GM19397 (cell line): ENCODE results near the gene HDDC3.
A peak's percentile ranks its signal among the peaks of the same experiment; 100 is the strongest.
"Not testable (repeated sequence)": the region's sequence is repeated elsewhere in the genome, so short reads cannot be mapped to it uniquely, and the experiment has no call there.

Source experiments
- ATAC-seq: cut with Tn5 transposase; IDR thresholded peaks from one replicate; pipeline ENCODE4 v1.9.1; 2021; ENCODE audit warnings: mild to moderate bottlenecking, moderate library complexity; ENCODE audit not compliant: unreplicated experiment

HDDC3 gene

DNA sequence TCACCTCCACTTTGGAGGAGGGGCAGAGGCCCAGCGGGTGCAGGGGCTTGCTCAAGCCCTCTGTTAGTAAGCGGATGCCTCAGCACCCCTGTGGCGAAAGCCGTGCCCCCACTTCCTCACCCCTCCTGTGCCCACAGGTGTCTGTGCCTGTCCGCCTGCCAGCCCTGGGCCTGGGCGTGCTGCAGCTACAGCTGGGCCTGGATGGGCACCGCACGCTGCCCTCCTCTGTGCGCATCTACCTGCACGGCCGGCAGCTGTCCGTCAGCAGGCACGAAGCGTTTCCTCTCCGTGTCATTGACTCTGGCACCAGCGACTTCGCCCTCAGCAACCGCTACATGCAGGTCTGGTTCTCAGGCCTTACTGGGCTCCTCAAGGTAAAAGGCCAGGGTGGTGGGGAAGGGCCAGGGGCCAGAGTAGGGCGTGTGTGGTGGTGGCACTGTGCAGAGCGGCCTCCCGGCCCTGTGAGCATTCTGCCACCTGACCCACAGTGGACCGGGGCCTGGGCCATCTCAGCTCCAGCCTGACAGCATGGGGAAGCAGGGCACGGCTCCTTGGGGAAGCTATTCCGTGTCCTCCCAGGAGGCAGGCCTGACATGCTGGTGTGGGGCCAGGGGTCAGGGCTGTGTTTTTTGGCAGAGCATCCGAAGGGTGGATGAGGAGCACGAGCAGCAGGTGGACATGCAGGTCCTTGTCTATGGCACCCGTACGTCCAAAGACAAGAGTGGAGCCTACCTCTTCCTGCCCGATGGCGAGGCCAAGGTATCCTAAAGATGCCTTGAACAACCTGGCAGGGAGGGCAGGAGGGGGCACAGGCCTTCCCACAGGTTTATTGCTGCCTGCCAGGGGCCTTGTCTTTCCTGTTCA lies 20.2 kb downstream of the HDDC3 start:
- no peak for ATAC-seq

DNA sequence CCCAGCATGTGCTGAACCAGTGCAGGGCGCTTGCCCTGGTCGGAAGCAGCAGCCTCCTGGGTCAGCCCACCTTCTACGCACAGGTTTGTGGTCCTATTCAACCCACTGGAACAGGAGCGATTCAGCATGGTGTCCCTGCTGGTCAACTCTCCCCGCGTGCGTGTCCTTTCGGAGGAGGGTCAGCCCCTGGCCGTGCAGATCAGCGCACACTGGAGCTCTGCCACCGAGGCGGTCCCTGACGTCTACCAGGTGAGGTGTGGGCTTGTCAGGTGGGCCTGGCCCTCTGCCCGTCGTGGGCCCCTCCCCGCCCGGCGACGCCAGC lies 21.1 kb downstream of the HDDC3 start:
- no peak for ATAC-seq

DNA sequence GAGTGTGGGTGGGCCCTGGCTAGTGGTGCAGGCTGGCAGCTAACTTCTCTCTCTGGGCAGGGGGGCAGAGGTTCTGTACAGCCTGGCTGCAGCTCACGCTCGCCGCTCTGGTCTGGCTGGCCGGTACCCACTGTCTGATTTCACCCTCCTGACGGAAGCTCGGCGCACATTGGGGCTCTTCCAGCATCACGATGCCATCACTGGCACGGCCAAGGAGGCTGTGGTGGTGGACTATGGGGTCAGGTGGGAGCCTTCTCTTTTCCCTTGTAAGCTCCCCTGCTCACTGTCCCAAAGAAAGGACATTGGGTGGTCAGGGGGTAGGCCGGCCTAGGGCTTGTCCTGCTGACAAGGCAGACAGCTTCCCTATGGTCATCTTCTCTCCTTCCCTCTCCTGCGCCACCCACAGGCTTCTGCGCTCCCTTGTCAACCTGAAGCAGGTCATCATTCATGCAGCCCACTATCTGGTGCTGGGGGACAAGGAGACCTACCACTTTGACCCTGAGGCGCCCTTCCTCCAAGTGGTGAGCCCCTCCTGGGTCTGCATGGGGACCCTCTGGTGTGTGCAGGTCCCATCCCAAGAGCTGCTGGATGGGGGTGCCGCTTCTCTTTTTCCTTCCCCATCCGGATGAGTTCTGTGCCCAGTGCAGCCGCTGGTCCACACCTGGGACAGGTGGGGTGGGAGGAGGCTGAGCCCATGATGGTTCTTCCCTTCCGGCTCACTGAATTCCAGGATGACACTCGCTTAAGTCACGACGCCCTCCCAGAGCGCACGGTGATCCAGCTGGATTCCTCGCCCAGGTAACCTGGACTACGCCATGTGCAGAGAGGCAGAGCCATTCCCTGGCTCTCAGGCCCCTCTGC lies 21.7 kb downstream of the HDDC3 start:
- ATAC-seq = no peak

DNA sequence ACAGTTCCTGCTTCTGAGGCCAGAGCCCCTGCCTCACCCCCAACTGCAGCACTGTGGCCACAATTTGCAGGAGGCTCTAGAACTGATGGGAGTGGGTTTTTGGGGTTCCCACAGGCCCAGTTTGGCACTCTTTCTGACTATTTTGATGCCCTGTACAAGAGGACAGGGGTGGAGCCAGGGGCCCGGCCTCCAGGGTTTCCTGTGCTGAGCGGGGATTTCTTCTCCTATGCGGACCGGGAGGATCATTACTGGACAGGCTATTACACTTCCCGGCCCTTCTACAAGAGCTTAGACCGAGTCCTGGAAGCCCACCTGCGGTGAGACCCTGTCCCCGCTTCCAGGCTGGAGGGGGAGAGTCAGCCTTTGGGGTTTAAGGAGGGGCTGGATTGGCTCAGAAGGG lies 22.4 kb downstream of the HDDC3 start:
- ATAC-seq = no peak

DNA sequence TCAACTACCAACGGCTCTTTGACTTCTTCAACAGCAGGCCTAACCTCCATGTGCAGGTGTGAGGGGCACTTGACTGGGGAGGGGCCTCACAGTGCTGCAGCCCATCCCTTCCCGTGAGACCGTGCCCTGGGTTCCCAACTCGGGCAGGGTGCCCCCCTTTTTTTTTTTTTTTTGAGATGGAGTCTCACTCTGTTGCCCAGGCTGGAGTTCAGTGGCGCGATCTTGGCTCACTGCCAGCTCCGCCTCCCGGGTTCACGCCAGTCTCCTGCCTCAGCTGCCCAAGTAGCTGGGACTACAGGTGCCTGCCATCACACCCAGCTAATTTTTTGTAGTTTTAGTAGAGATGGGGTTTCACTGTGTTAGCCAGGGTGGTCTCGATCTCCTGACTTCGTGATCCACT lies 22.9 kb downstream of the HDDC3 start:
- not testable (repeated sequence) for ATAC-seq

DNA sequence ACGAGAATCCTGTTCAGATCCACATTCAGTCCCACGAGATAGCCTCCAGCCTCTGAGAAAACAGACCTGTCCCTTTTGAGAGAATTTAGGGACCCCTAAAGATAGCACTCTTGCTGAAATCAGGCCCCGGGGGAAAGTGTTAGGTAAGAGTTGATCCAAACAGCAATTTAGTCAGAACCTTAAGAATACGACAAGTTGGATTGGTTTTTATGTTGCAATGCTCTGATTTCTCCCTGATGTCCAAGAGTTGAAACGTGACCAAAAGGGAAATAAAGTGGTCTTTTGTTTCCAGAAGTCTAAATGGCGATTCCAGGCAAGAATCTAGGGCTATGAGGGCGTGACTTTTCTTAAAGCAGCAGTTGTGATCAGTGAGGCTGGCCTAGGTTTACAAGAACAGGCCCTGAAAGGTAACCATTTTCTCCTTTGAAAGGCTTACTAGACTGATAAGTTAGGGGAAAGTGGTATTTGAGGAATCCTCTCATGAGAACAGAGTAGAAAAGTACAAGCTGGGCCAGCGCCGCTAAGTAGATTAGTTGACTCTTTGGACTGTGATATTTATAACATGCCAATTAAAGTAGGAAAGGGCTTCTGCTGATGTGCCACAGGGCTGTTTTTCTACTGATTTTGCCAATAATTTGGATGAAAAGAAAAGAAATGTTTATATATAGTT lies 24.4 kb downstream of the HDDC3 start:
- ATAC-seq = no peak

DNA sequence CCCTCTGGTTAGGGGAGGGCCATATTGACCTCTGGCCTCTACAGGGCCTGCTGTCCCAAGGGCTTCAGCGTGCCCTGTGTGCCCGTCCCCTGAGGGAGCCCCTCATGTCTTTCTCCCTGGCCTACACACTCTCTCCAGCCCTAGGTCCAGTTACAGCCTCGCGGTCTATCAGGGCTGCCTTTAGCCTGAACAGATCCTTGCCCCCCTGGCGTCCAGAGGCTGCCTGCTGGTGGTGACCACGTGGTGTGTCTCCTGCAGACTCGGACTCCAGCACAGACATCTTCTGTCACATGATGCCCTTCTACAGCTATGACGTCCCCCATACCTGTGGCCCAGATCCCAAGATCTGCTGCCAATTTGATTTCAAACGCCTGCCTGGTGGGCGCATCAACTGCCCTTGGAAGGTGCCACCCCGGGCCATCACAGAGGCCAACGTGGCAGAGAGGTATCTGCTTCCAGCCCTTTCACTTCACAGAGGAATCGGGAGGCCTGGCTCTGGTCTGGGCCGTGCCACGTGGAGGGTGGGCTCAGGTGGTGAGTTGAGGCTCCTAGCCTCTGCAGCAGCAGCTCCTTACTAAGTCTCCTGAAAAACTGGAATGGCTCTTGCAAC lies 25.2 kb downstream of the HDDC3 start:
- no peak for ATAC-seq

DNA sequence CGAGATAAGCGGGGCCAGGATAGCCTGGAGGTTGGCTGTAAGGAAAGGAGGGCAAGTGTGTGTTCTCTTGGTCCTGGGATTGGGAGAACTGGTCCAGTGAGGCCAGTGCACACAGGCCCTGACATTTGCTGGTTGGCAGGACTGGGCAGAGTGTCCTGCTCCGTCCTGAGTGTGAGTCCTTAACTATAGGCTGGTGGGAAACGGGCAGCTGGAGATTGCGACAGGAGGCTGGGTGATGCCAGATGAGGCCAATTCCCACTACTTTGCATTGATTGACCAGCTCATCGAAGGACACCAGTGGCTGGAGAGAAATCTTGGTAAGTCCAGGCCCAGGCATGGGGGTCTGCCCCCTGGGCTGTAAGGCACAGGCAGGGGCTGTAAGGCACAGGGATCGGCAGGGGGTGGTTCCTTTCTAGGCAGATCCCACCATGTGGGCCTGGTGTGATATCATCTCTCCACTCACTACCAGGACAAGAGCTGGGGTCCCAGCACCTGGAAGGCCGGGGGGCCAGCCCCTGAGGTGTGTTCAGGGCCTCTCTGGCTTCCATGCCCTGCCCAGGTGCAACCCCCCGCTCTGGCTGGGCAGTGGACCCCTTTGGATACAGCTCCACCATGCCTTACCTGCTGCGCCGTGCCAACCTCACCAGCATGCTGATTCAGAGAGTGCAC lies 26.0 kb downstream of the HDDC3 start:
- no peak for ATAC-seq

DNA sequence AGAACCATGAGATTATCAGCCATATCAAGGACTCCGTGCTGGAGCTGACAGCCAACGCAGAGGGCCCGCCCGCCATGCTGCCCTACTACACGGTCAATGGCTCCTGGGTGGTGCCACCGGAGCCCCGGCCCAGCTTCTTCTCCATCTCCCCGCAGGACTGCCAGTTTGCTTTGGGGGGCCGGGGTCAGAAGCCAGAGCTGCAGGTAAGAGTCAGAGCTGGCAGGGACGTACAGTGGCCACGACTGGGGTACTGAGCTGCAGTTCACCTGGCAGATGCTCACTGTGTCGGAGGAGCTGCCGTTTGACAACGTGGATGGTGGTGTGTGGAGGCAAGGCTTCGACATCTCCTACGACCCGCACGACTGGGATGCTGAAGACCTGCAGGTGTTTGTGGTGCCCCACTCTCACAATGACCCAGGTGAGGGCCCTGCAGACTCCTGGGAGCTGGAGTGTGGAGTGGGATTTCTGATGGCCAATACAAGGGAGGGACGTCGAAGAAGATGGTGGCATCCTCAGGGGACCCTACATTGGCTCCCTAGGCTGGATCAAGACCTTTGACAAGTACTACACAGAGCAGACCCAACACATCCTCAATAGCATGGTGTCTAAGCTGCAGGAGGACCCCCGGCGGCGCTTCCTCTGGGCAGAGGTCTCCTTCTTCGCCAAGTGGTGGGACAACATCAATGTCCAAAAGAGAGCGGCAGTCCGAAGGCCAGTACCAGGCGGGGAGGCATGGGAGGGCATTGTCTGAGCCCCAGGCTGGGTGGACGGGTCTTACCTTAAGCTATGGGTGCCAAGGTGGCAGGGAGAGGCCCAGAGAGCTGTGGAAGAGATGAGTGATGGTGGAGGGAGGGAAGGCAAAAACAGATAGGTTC lies 26.8 kb downstream of the HDDC3 start:
- no peak for ATAC-seq

DNA sequence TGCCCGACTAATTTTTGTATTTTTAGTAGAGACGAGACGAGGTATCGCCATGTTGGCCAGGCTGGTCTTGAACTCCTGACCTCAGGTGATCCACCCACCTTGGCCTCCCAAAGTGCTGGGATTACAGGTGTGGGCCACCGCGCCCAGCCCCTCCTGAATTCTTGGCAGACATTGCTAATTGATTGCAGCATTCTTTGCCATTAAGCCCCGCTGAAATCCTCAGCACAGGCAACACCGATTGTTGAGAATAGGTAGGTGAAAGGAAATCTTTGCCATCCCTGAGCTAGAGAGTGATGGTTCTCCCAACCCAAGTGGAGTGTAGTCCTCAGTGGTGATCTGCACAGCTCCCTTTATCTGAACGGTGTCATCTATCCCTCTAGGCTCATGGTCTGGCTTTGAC lies 27.6 kb downstream of the HDDC3 start:
- no peak for ATAC-seq

DNA sequence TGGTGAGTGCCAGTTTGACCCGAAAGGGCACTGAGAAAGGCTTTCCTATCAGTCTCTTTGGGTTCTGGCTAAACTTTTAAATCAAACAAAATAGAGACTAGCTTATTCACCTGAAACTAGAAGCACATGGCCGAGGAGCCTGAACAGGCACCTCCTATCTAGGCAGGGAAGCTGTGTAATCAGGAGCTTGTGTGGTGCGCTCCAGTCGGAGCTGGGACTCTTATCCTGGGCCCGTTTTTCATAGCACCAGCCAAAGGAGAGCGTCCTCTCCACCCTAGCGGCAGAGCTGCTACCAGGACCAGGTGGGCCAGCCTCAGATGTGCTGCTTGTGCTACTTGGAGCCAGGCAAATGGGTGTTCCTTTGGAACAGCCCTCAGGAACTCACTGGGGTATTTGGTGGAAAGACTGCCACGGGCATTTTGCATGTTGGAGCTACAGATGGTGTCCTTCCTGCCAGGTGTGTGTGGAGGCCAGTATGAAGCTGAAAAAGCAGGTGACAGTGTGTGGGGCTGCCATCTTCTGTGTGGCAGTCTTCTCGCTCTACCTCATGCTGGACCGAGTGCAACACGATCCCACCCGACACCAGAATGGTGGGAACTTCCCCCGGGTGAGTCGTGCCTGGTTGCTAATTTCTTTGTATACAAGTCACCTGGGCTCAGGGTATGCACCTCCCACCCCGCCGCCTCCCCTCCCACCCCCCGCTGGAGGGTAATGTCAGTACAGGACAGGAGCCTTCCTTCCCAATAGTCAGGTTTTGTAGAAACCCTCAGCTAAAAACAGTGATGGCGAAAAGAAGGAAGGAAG lies 28.4 kb downstream of the HDDC3 start:
- no peak for ATAC-seq

DNA sequence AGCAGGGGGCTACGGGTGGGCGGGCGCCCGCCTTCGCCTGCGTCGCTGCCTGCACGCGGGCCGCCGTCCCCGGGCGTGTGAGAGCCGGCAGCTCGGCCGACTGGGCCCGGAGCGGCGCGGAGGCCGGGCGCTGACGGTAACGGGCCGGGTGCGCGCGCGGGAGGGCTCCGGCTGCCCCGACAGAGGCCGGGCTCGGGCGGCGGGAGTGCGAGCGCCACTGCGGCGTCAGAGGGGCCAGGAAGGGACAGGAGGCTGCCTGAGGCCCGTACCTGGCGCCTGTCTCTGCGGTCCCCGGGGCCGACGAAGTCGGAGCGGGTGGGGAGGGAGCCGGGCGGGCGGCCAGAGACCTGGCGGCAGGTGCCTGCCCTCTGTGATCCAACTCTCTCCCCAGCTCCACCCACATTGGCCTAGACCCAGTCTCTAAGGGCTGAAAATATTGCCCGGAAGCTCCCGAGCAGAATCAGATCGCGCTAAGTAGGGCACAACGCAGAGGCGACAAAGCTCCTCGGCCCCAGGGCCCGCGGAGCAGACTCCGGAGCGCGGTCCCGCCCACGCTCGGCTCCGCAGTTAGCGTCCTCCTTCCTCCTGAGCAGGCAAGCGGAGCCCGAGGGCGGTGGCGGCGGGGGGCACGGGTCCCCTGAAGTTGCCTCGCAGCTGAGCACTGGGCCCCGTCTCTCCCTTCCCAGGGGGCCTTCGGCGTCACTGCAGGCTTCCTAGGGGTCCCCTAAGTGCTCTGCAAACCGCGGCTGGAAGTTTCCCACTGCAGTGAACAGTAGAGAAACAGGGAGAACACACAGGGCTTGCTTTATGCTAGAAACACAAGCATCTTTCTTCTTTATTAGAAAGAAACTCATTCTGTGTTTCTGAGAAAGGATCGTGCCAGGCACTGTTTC lies 29.3 kb downstream of the HDDC3 start, which contains the start of gene MAN2A2:
Gene MAN2A2, plus strand, starts transcription at position 463 of the 893 bp plus-strand sequence. CDS start 906 bp downstream, outside the sequence.
- ATAC-seq = peak; percentile 42

DNA sequence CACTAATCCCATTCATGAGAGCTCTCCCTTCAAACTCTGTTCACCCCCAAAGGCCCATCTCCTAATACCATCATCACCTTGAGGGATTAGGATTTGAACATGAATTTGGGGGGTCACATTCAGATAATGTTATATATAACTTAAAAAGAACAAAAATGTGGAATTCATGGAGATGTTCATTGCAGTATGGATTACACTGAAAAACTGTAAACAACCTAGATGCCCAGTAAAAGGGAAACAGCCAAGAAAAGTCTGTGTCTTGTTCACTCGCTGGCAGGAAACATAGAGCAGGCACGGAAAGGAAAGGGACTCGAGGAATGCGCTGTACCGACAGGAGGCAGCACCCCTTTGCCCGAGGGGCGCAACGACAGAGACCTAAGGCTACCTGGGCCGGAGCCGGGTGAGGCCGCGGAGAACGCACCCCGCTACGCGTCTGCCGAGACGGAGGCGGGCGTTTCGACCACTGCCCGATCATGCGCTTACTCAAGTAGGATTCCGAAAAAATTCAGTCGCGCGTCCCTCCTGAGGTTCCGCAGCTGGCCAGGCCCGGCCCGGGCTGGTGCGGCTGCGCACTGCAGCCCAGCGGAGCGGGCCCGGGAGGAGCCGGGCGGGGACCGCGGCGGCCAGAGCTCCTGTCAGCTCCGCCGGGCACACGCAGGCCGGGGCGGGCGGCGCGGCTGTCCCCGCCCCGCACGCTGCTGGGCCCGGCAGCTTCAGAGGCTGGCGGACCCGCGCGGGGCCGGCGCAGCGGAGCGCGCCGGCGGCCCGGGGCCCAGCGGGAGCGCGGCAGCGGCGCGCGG lies 30.1 kb downstream of the HDDC3 start:
- ATAC-seq = peak; percentile 70

DNA sequence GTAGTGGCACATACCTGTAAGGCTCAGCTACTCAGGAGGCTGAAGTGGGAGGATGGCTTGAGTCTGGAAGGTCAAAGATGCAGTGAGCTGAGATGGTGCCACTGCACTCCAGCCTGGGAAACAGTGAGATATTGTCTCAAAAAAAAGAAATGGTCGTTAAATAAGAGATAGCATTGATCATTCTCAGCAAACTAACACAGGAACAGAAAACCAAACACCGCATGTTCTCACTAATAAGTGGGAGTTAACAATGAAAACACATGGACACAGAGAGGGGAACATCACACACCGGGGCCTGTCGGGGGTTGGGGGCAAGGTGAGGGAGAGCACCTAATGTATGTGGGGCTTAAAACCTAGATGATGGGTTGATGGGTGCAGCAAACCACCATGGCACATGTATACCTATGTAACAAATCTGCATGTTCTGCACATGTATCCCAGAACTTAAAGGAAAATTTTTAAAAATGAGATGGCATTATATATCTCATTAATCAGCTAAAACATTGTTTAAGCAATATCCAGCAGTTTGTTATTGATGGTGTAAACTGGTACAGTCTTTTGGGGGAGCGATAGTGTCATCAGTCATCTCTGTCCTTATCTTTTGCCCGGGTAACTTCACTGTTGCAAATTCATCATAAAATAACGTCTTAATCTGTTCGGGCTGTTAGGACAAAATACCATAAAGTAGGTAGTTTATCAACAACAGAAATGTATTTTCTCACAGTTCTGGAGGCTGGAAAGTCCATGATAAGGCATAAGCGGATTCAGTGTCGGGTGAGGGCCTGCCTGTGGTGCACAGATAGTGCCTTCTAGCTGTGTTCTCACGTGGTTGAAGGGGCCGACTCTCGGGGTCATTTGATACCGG lies 30.9 kb downstream of the HDDC3 start:
- ATAC-seq = no peak

DNA sequence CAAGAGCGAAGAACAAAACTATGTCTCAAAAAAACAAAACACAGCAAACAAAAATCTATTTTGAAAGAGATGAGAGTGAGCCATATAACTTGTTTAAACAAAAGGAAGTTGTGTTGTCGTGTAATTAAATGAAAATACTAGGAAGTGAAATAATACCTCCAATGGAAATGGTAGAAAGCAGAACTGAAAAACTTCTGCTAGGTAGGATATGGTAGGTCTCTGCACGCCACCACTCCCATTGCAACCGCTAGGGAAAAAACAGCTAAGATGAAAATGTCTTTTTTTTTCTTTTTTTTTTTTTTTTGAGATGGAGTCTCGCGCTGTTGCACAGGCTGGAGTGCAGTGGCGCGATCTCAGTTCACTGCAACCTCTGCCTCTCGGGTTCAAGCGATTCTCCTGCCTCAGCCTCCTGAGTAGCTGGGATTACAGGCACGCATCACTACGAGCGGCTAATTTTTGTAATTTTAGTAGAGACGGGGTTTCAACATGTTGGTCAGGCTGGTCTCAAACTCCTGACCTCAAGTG lies 35.2 kb downstream of the HDDC3 start:
- not testable (repeated sequence) for ATAC-seq
